Measurements from ENCODE around the gene C2orf78. TPM values are rescaled to one million over a fixed set of nuclear protein-coding genes. Genes with fewer than 3 reads are reported as not detected.

C2orf78 gene
- total and polyA plus RNA-seq, 10 of the 15 experiments (the other 5 are each of a cell fraction or from before 2014, with no cell fraction given), result 0.08 to 0.82 (median 0.40) TPM

DNA sequence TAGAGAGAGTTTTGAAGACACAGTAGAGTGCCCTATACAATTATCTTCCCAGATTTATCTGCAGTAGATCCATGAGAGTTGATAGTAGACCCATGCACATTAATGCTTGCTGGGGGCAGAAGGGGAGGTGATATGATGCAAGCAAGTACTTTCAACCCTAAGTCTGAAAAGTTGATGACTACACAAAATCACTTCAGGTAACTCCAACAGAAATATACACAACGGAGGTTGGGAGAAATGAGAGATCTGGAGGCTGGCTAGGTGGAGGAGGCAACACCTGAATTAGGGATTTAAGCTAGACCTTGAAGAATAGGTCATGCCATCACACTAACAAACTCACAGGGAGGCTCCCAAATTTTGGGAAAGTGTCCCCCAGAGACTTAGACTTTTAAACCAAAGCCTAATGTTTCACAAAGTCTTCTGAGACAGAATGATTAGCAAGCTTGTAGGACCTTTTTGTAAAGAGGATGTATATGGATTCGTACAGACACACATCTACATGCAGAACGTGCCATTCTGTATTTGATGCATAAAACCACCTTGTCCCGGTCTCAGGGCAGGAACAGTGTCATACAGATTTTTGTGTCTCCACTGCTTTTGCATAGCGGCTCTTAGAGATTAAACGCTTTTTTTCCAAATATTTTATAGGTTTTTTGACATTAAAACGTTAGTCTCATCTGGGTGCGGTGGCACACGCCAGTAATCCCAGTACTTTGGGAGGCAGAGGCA is 43.8 kb downstream of the C2orf78 start:
- intact Hi-C loops (cut with micrococcal nuclease; ENCODE audit: unreplicated experiment), result loop anchor here (1.0 to 10.0 kb wide), 6 partner anchors 143 to 507 kb away; partner anchors contain the start of gene TET3
- WGBS (ENCODE audit: insufficient coverage, insufficient replicate concordance, low lambda C conversion rate, missing lambda C conversion rate), result 41% methylated on average over 9 of the region's 9 CpGs
- DNase-seq (ENCODE audit: low read depth, low spot score), result no peak
- peak overlapping the region; percentile 53 for H3K4me2 ChIP-seq (ENCODE audit: control insufficient read depth, insufficient read depth)
- ChIA-PET RAD21 (ENCODE audit: unreplicated experiment) (interaction anchor here (0.6 to 8.4 kb wide), 35 partner anchors 12 to 563 kb away, joined by 3 to 96 read pairs (median 4); partner anchors contain the start of genes BOLA3, MOB1A and TPRKB), SMC1A (ENCODE audit: uncharacterized antibody, unreplicated experiment) (interaction anchor here (0.5 to 7.3 kb wide), 53 partner anchors 8 to 758 kb away, joined by 3 to 53 read pairs (median 4); partner anchors contain the start of gene TPRKB), CTCF (interaction anchor here (0.6 to 8.9 kb wide), 70 partner anchors 11 to 761 kb away, joined by 3 to 191 read pairs (median 4); partner anchors contain the start of genes ACTG2 and BOLA3), POLR2A (interaction anchor here (0.5 to 1.8 kb wide), 15 partner anchors 89 to 507 kb away, joined by 3 to 12 read pairs (median 4); partner anchors contain the start of genes BOLA3, MOB1A and TPRKB)
- H3K27ac ChIP-seq (ENCODE audit: control insufficient read depth, insufficient read depth), result no peak overlapping the region
- no TSS peak for BruUV-seq (replicated peaks)
- peak overlapping the region; percentile 97 for H2AFZ ChIP-seq (ENCODE audit: control insufficient read depth, low read depth, low read length)
- no peaks in the 10 kb centered on the region for H3K27me3 ChIP-seq (replicated peaks in 1 of 2; ENCODE audit: control insufficient read depth in 2 of 2, insufficient read depth in 2 of 2, low read length in 1 of 2)
- H3K79me2 ChIP-seq (ENCODE audit: control insufficient read depth, insufficient read depth, low read length), result peaks cover 23% of the 10 kb centered on the region
- no peaks in the 10 kb centered on the region; a peak in 1 of 4 replicates for H3K36me3 ChIP-seq (ENCODE audit: control insufficient read depth in 2 of 2, insufficient read depth in 2 of 2, low read length in 1 of 2)
- in situ Hi-C loops (cut with MboI), result loop anchor here (10.0 kb wide), 1 partner anchor 567 kb away; no protein-coding TSS in a partner anchor
- ATAC-seq, result no peak
- TF ChIP-seq, protein P1, sequence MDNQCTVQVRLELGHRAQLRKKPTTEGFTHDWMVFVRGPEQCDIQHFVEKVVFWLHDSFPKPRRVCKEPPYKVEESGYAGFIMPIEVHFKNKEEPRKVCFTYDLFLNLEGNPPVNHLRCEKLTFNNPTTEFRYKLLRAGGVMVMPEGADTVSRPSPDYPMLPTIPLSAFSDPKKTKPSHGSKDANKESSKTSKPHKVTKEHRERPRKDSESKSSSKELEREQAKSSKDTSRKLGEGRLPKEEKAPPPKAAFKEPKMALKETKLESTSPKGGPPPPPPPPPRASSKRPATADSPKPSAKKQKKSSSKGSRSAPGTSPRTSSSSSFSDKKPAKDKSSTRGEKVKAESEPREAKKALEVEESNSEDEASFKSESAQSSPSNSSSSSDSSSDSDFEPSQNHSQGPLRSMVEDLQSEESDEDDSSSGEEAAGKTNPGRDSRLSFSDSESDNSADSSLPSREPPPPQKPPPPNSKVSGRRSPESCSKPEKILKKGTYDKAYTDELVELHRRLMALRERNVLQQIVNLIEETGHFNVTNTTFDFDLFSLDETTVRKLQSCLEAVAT (IDR thresholded peaks at IDR 0.05), result 0 out of 2 replicates have a peak, but pooled peaks have one; percentile 22
- no peak for TF ChIP-seq HDAC2 (IDR thresholded peaks at IDR 0.05)
- H3K4me1 ChIP-seq (ENCODE audit: control insufficient read depth, insufficient read depth, low read length), result peaks cover 7% of the 10 kb centered on the region; the same call in 1 of the 2 replicates
- peak overlapping the region; percentile 96 for H3K4me3 ChIP-seq
- peaks cover 3% of the 10 kb centered on the region for H3K9me3 ChIP-seq (replicated peaks; ENCODE audit: control insufficient read depth, insufficient read depth, low read length)
- peak overlapping the region; percentile 89; the same call in 1 of the 2 replicates for H3K9ac ChIP-seq (ENCODE audit: control insufficient read depth, insufficient read depth, low read length)
- no peaks in the 10 kb centered on the region for H4K20me1 ChIP-seq (ENCODE audit: control insufficient read depth, insufficient read depth)
- no peak for FAIRE-seq
